Neural cell (in vitro differentiated cells): Measurements from ENCODE around the gene TMEM44. TPM values are rescaled to one million over a fixed set of nuclear protein-coding genes. Genes with fewer than 3 reads are reported as not detected.

Experiments used
- H2AFZ ChIP-seq: fragments of 200-600, 300-800 bp; sonication (generic), shearing (Covaris generic); 2 replicates; pipeline ENCODE4 v1.6.0; 2014; ENCODE audit warnings: low read depth, mild to moderate bottlenecking, antibody characterized with exemption, low read length, moderate library complexity
- H3F3A ChIP-seq: fragments of 200-600 bp; shearing (Covaris generic); 2 replicates; pipeline ENCODE4 v1.6.1; 2016; ENCODE audit warnings: mild to moderate bottlenecking, moderate library complexity, mixed read lengths, antibody characterized with exemption, low read length; ENCODE audit not compliant: insufficient read depth, poor library complexity, severe bottlenecking
- H3K27ac ChIP-seq: fragments of 200-600, 300-800 bp; sonication (generic), shearing (Covaris generic); 2 replicates; pipeline ENCODE4 v1.5.1; 2014; ENCODE audit warnings: mild to moderate bottlenecking, low read length, moderate library complexity
- H3K27me3 ChIP-seq: fragments of 300-800, 200-600 bp; sonication (generic), shearing (Covaris generic); 2 replicates; pipeline ENCODE4 v1.6.0; 2014; ENCODE audit warnings: mild to moderate bottlenecking, low read depth, low read length, moderate library complexity; ENCODE audit not compliant: insufficient read depth
- H3K36me3 ChIP-seq: fragments of 300-800, 200-600 bp; sonication (generic), shearing (Covaris generic); 2 replicates; pipeline ENCODE4 v1.5.1; 2014; ENCODE audit warnings: mild to moderate bottlenecking, antibody characterized with exemption, low read length, moderate library complexity; ENCODE audit not compliant: insufficient read depth
- H3K4me2 ChIP-seq: fragments of 300-800, 200-600 bp; sonication (generic), shearing (Covaris generic); 2 replicates; pipeline ENCODE4 v1.6.0; 2014; ENCODE audit warnings: mild to moderate bottlenecking, low read length
- H3K4me3 ChIP-seq: fragments of 300-800, 200-600 bp; sonication (generic), shearing (Covaris generic); 2 replicates; pipeline ENCODE4 v1.5.1; 2014; ENCODE audit warnings: mild to moderate bottlenecking, low read length, moderate library complexity
- H3K79me2 ChIP-seq: fragments of 200-600 bp; shearing (Covaris generic); replicated peaks from 2 replicates; pipeline ENCODE4 v1.6.0; 2014; ENCODE audit warnings: mild to moderate bottlenecking, low read length, moderate library complexity; ENCODE audit not compliant: insufficient read depth
- H3K9ac ChIP-seq: fragments of 300-800, 200-600 bp; sonication (generic), shearing (Covaris generic); 2 replicates; pipeline ENCODE4 v1.6.1; 2016; ENCODE audit warnings: mild to moderate bottlenecking, low read length, mixed read lengths
- H3K9me2 ChIP-seq: fragments of 200-600 bp; shearing (Covaris generic); 2 replicates; pipeline ENCODE4 v1.6.1; 2016; ENCODE audit warnings: mild to moderate bottlenecking, low read length, mixed read lengths; ENCODE audit not compliant: insufficient read depth
- H3K9me3 ChIP-seq: fragments of 200-600, 300-800 bp; sonication (generic), shearing (Covaris generic); 2 replicates; pipeline ENCODE4 v1.6.1; 2016; ENCODE audit warnings: mild to moderate bottlenecking, mixed run types, low read length, moderate library complexity, mixed read lengths
- H4K20me1 ChIP-seq: fragments of 200-600 bp; shearing (Covaris generic); 2 replicates; pipeline ENCODE4 v1.6.1; 2016; ENCODE audit warnings: mild to moderate bottlenecking, mixed run types; ENCODE audit not compliant: insufficient read depth
- CTCF ChIP-seq: fragments of 450-650 bp; IDR thresholded peaks from 2 replicates; pipeline ENCODE4 v1.5.1; 2014; ENCODE audit warnings: antibody characterized with exemption, mild to moderate bottlenecking, moderate library complexity; ENCODE audit not compliant: poor library complexity, severe bottlenecking
- EP300 ChIP-seq: fragments of 450-650 bp; conservative IDR thresholded peaks from 2 replicates; pipeline ENCODE4 v1.6.1; 2014; ENCODE audit warnings: antibody characterized with exemption, mild to moderate bottlenecking, moderate library complexity; ENCODE audit not compliant: poor library complexity, severe bottlenecking
- EZH2 ChIP-seq: fragments of 200-600, 300-800 bp; shearing (Covaris generic), sonication (generic); IDR thresholded peaks from 2 replicates; pipeline ENCODE4 v1.6.1; 2014; ENCODE audit warnings: antibody characterized with exemption, low read length, borderline replicate concordance, mild to moderate bottlenecking; ENCODE audit not compliant: insufficient read depth, poor library complexity, severe bottlenecking
- MXI1 ChIP-seq: fragments of 450-650 bp; conservative IDR thresholded peaks from 2 replicates; pipeline ENCODE4 v1.6.1; 2014; ENCODE audit warnings: antibody characterized with exemption, mild to moderate bottlenecking; ENCODE audit not compliant: poor library complexity, severe bottlenecking
- POLR2AphosphoS5 ChIP-seq: IDR thresholded peaks from 2 replicates; pipeline ENCODE4 v1.6.1; 2012
- RAD21 ChIP-seq: fragments of 450-650 bp; conservative IDR thresholded peaks from 2 replicates; pipeline ENCODE4 v1.6.1; 2014; ENCODE audit warnings: antibody characterized with exemption, mild to moderate bottlenecking, moderate library complexity
- REST ChIP-seq: IDR thresholded peaks from 2 replicates; pipeline ENCODE4 v1.6.1; 2012; ENCODE audit warnings: borderline replicate concordance
- SMC3 ChIP-seq: fragments of 450-650 bp; conservative IDR thresholded peaks from 2 replicates; pipeline ENCODE4 v1.6.1; 2014; ENCODE audit warnings: antibody characterized with exemption, mild to moderate bottlenecking, moderate library complexity; ENCODE audit not compliant: poor library complexity
- TAF1 ChIP-seq: IDR thresholded peaks from 2 replicates; pipeline ENCODE4 v1.6.1; 2012; ENCODE audit warnings: low read depth
- polyA plus RNA-seq: library from polyadenylated mRNA; depleted of rRNA; stranded (reverse); fragments of >200 nt; gene quantifications from 2 replicates; pipeline ENCODE4 v1.2.3, GENCODE V29; 2014

Gene TMEM44
- polyA plus RNA-seq, 1 donor from 2014 or later = 40.6 TPM

GRCh38 chr3:194647747-194648146 lies 14.5 kb upstream of the TMEM44 start:
- Histone ChIP-seq H3K4me2 (no peak overlapping the region), H3K79me2 (no peaks in the 10 kb centered on the region), H4K20me1 (no peaks in the 10 kb centered on the region), H3F3A (no peaks in the 10 kb centered on the region), H3K36me3 (no peaks in the 10 kb centered on the region), H3K9me2 (no peaks in the 10 kb centered on the region), H2AFZ (no peak overlapping the region), H3K27ac (no peak overlapping the region), H3K9ac (no peak overlapping the region), H3K9me3 (no peaks in the 10 kb centered on the region), H3K27me3 (no peaks in the 10 kb centered on the region), H3K4me3 (no peak overlapping the region)
- no peak for TF ChIP-seq EP300
- TF ChIP-seq EZH2 = no peak
- no peak for TF ChIP-seq RAD21
- no peak for TF ChIP-seq CTCF
- TF ChIP-seq SMC3 = no peak
- no peak for TF ChIP-seq TAF1
- no peak for TF ChIP-seq REST
- TF ChIP-seq MXI1 = no peak
- no peak for TF ChIP-seq POLR2AphosphoS5

- Histone ChIP-seq H3K9me2 (no peaks in the 10 kb centered on the region), H3K36me3 (no peaks in the 10 kb centered on the region), H3K27me3 (no peaks in the 10 kb centered on the region), H3K4me2 (no peak overlapping the region), H3K9me3 (no peaks in the 10 kb centered on the region), H2AFZ (no peak overlapping the region), H3F3A (no peaks in the 10 kb centered on the region), H3K4me3 (no peak overlapping the region), H3K79me2 (no peaks in the 10 kb centered on the region), H4K20me1 (no peaks in the 10 kb centered on the region), H3K27ac (no peak overlapping the region), H3K9ac (no peak overlapping the region)
- TF ChIP-seq POLR2AphosphoS5 (no peak), RAD21 (no peak), MXI1 (no peak), TAF1 (no peak), EP300 (no peak), SMC3 (no peak), CTCF (no peak), REST (no peak), EZH2 (no peak)
Observed at GRCh38 chr3:194642769-194643168, 9.6 kb upstream of the TMEM44 start.
